SHP77 (cell line): Measurements from ENCODE around the gene MYO16.

Source experiments
- DNase-seq, 2 experiments: peaks; one replicate each; lab custom pipeline; 2025; lab: John Stamatoyannopoulos, UW

The MYO16 gene

GRCh38 chr13:108663710-108664109, 34.3 kb downstream of the MYO16 start:
- no peak for DNase-seq

GRCh38 chr13:108667205-108667604, 37.8 kb downstream of the MYO16 start:
- no peak for DNase-seq

GRCh38 chr13:108669381-108669780, 40.0 kb downstream of the MYO16 start:
- no peak for DNase-seq

GRCh38 chr13:108674346-108674745, 44.9 kb downstream of the MYO16 start:
- no peak for DNase-seq

GRCh38 chr13:108674771-108675170, 45.4 kb downstream of the MYO16 start:
- no peak for DNase-seq

GRCh38 chr13:108676620-108677019, 47.2 kb downstream of the MYO16 start:
- no peak for DNase-seq

GRCh38 chr13:108677806-108678205, 48.4 kb downstream of the MYO16 start:
- no peak for DNase-seq

GRCh38 chr13:108680011-108680410, 50.6 kb downstream of the MYO16 start:
- no peak for DNase-seq

- DNase-seq = no peak
Observed at GRCh38 chr13:108681986-108682575, 52.7 kb downstream of the MYO16 start.

GRCh38 chr13:108682714-108683113, 53.3 kb downstream of the MYO16 start:
- DNase-seq = no peak

- DNase-seq = peak in 1 of 2 experiments; percentile 25
Observed at GRCh38 chr13:108686027-108686426, 56.6 kb downstream of the MYO16 start.

GRCh38 chr13:108690726-108691125, 61.3 kb downstream of the MYO16 start:
- no peak for DNase-seq

- no peak for DNase-seq
Observed at GRCh38 chr13:108700422-108701170, 71.2 kb downstream of the MYO16 start.

GRCh38 chr13:108702171-108702570, 72.8 kb downstream of the MYO16 start:
- no peak for DNase-seq

- DNase-seq = no peak
Observed at GRCh38 chr13:108705031-108705430, 75.6 kb downstream of the MYO16 start.

GRCh38 chr13:108707584-108707983, 78.2 kb downstream of the MYO16 start:
- no peak for DNase-seq

GRCh38 chr13:108708921-108709320, 79.5 kb downstream of the MYO16 start:
- no peak for DNase-seq

- no peak for DNase-seq
Observed at GRCh38 chr13:108711386-108711785, 82.0 kb downstream of the MYO16 start.

GRCh38 chr13:108725471-108725870, 96.1 kb downstream of the MYO16 start:
- DNase-seq = no peak

- DNase-seq = peak; percentile 23 to 34
Observed at GRCh38 chr13:108728370-108728769, 99.0 kb downstream of the MYO16 start.

GRCh38 chr13:108733022-108733560, 103.7 kb downstream of the MYO16 start:
- DNase-seq = no peak

- peak; percentile 11 to 13 for DNase-seq
Observed at GRCh38 chr13:108734676-108735075, 105.3 kb downstream of the MYO16 start.

- DNase-seq = no peak
Observed at GRCh38 chr13:108741930-108742329, 112.5 kb downstream of the MYO16 start.
